M059J (cell line): ENCODE results near the gene TM7SF3. TPM values are rescaled to one million over a fixed set of nuclear protein-coding genes. Genes with fewer than 3 reads are reported as not detected.

Experiments used
- DNase-seq: peaks from one replicate; pipeline ENCODE4 v3.0.0-alpha.2; 2012; ENCODE audit warnings: low read depth
- total RNA-seq: library from RNA; depleted of rRNA; stranded (reverse); fragments of >200 nt; shearing (Covaris generic); gene quantifications from 2 replicates; pipeline ENCODE4 v1.2.3, GENCODE V29; 2014

TM7SF3 gene
- total RNA-seq, 1 experiment from 2014 or later: 93.5 TPM

GRCh38 chr12:27014859-27015729, 910 bp upstream of the TM7SF3 start:
- DNase-seq: no peak

GRCh38 chr12:27013611-27014084, 536 bp downstream of the TM7SF3 start:
- peak; percentile 42 for DNase-seq

- no peak for DNase-seq
These were observed 1.3 kb downstream of the TM7SF3 start for GRCh38 chr12:27012982-27013255.

- DNase-seq: no peak
These were observed 1.8 kb downstream of the TM7SF3 start for GRCh38 chr12:27012239-27012981.

- peak; percentile 62 for DNase-seq
These were observed 4.3 kb downstream of the TM7SF3 start for GRCh38 chr12:27009881-27010301.

- no peak for DNase-seq
These were observed 6.1 kb downstream of the TM7SF3 start for GRCh38 chr12:27008081-27008480.

GRCh38 chr12:27006797-27007467, 7.3 kb downstream of the TM7SF3 start:
- no peak for DNase-seq

- peak; percentile 41 for DNase-seq
These were observed 8.7 kb downstream of the TM7SF3 start for GRCh38 chr12:27005495-27005894.

GRCh38 chr12:27003421-27004381, 10.5 kb downstream of the TM7SF3 start:
- DNase-seq: no peak

- no peak for DNase-seq
These were observed 12.0 kb downstream of the TM7SF3 start for GRCh38 chr12:27002141-27002540.

GRCh38 chr12:27001663-27002062, 12.5 kb downstream of the TM7SF3 start:
- DNase-seq: no peak

- no peak for DNase-seq
These were observed 13.2 kb downstream of the TM7SF3 start for GRCh38 chr12:27000961-27001360.

- DNase-seq: no peak
These were observed 17.2 kb downstream of the TM7SF3 start for GRCh38 chr12:26997003-26997402.

GRCh38 chr12:26995706-26996105, 18.5 kb downstream of the TM7SF3 start:
- no peak for DNase-seq

GRCh38 chr12:26994109-26994508, 20.1 kb downstream of the TM7SF3 start:
- DNase-seq: no peak

- no peak for DNase-seq
These were observed 22.4 kb downstream of the TM7SF3 start for GRCh38 chr12:26991826-26992225.

- DNase-seq: no peak
These were observed 24.3 kb downstream of the TM7SF3 start for GRCh38 chr12:26989873-26990272.

GRCh38 chr12:26988703-26989102, 25.5 kb downstream of the TM7SF3 start:
- DNase-seq: no peak

GRCh38 chr12:26987634-26988424, 26.4 kb downstream of the TM7SF3 start:
- peak; percentile 65 for DNase-seq

GRCh38 chr12:26982866-26983265, 31.3 kb downstream of the TM7SF3 start:
- DNase-seq: no peak
